ENCODE results near the gene C10orf95.
"Not testable (repeated sequence)": the region's sequence is repeated elsewhere in the genome, so short reads cannot be mapped to it uniquely, and the experiment has no call there.

C10orf95 gene

GRCh38 chr10:102451105-102451969, at the start of gene C10orf95:
C10orf95 (minus strand) TSS chr10:102451543; CDS start chr10:102451093, 450 bp downstream.
- in situ Hi-C loops (cut with MboI; ENCODE audit: low pct_unique_long_range_greater_than_20kb, low sequenced_read_pairs): no loop called here
- no peak for DNase-seq

- in situ Hi-C loops (cut with MboI; ENCODE audit: low pct_unique_long_range_greater_than_20kb, low sequenced_read_pairs): not testable (repeated sequence)
These were observed 49.3 kb upstream of the C10orf95 start for GRCh38 chr10:102500686-102501085.

GRCh38 chr10:102499356-102499755, 48.0 kb upstream of the C10orf95 start:
- DNase-seq: no peak
- in situ Hi-C loops (cut with MboI; ENCODE audit: low pct_unique_long_range_greater_than_20kb, low sequenced_read_pairs): loop anchor here (25.0 kb wide), 1 partner anchor 262 kb away; the partner anchor contains the start of genes ELOVL3, GBF1 and PITX3

More at GRCh38 chr10:102500686-102501085, 49.3 kb upstream of the C10orf95 start:
- DNase-seq: not testable (repeated sequence)

- DNase-seq: no peak
- in situ Hi-C loops (cut with MboI; ENCODE audit: low pct_unique_long_range_greater_than_20kb, low sequenced_read_pairs): loop anchor here (25.0 kb wide), 1 partner anchor 260 kb away; the partner anchor contains the start of genes ELOVL3, GBF1 and PITX3
These were observed 46.2 kb upstream of the C10orf95 start for GRCh38 chr10:102497545-102497944.

- no peak for DNase-seq
These were observed 42.4 kb upstream of the C10orf95 start for GRCh38 chr10:102493771-102494170.

GRCh38 chr10:102492983-102493382, 41.6 kb upstream of the C10orf95 start:
- no peak for DNase-seq
- in situ Hi-C loops (cut with MboI; ENCODE audit: low pct_unique_long_range_greater_than_20kb, low sequenced_read_pairs): loop anchor here (25.0 kb wide), 1 partner anchor 256 kb away; the partner anchor contains the start of genes ELOVL3, GBF1 and PITX3

More at GRCh38 chr10:102493771-102494170, 42.4 kb upstream of the C10orf95 start:
- in situ Hi-C loops (cut with MboI; ENCODE audit: low pct_unique_long_range_greater_than_20kb, low sequenced_read_pairs): loop anchor here (25.0 kb wide), 1 partner anchor 256 kb away; the partner anchor contains the start of genes ELOVL3, GBF1 and PITX3

- in situ Hi-C loops (cut with MboI; ENCODE audit: low pct_unique_long_range_greater_than_20kb, low sequenced_read_pairs): loop anchor here (25.0 kb wide), 1 partner anchor 255 kb away; the partner anchor contains the start of genes ELOVL3, GBF1 and PITX3
These were observed 41.1 kb upstream of the C10orf95 start for GRCh38 chr10:102492344-102492939.

GRCh38 chr10:102491136-102491535, 39.8 kb upstream of the C10orf95 start:
- in situ Hi-C loops (cut with MboI; ENCODE audit: low pct_unique_long_range_greater_than_20kb, low sequenced_read_pairs): loop anchor here (25.0 kb wide), 1 partner anchor 254 kb away; the partner anchor contains the start of genes ELOVL3, GBF1 and PITX3
- DNase-seq: no peak

More at GRCh38 chr10:102492344-102492939, 41.1 kb upstream of the C10orf95 start:
- DNase-seq: no peak

- DNase-seq: no peak
- in situ Hi-C loops (cut with MboI; ENCODE audit: low pct_unique_long_range_greater_than_20kb, low sequenced_read_pairs): loop anchor here (25.0 kb wide), 1 partner anchor 248 kb away; the partner anchor contains the start of genes ELOVL3, GBF1 and PITX3
These were observed 33.9 kb upstream of the C10orf95 start for GRCh38 chr10:102485093-102485784.

GRCh38 chr10:102484021-102484420, 32.7 kb upstream of the C10orf95 start:
- no peak for DNase-seq
- in situ Hi-C loops (cut with MboI; ENCODE audit: low pct_unique_long_range_greater_than_20kb, low sequenced_read_pairs): loop anchor here (25.0 kb wide), 1 partner anchor 247 kb away; the partner anchor contains the start of genes ELOVL3, GBF1 and PITX3

GRCh38 chr10:102480396-102480795, 29.1 kb upstream of the C10orf95 start:
- in situ Hi-C loops (cut with MboI; ENCODE audit: low pct_unique_long_range_greater_than_20kb, low sequenced_read_pairs): loop anchor here (25.0 kb wide), 1 partner anchor 243 kb away; the partner anchor contains the start of genes ELOVL3, GBF1 and PITX3
- no peak for DNase-seq

GRCh38 chr10:102479651-102480050, 28.3 kb upstream of the C10orf95 start:
- in situ Hi-C loops (cut with MboI; ENCODE audit: low pct_unique_long_range_greater_than_20kb, low sequenced_read_pairs): loop anchor here (25.0 kb wide), 1 partner anchor 242 kb away; the partner anchor contains the start of genes ELOVL3, GBF1 and PITX3
- DNase-seq: no peak

GRCh38 chr10:102476466-102477141, 25.3 kb upstream of the C10orf95 start:
- DNase-seq: no peak
- in situ Hi-C loops (cut with MboI; ENCODE audit: low pct_unique_long_range_greater_than_20kb, low sequenced_read_pairs): loop anchor here (25.0 kb wide), 1 partner anchor 239 kb away; the partner anchor contains the start of genes ELOVL3, GBF1 and PITX3

GRCh38 chr10:102475451-102476040, 24.2 kb upstream of the C10orf95 start:
- DNase-seq: no peak

GRCh38 chr10:102473445-102474331, 22.3 kb upstream of the C10orf95 start:
- no peak for DNase-seq
- in situ Hi-C loops (cut with MboI; ENCODE audit: low pct_unique_long_range_greater_than_20kb, low sequenced_read_pairs): no loop called here

More at GRCh38 chr10:102475451-102476040, 24.2 kb upstream of the C10orf95 start:
- in situ Hi-C loops (cut with MboI; ENCODE audit: low pct_unique_long_range_greater_than_20kb, low sequenced_read_pairs): loop anchor here (25.0 kb wide), 1 partner anchor 238 kb away; the partner anchor contains the start of genes ELOVL3, GBF1 and PITX3
